ENCODE measurements around the gene ATP5PO.
A peak's percentile ranks its signal among the peaks of the same experiment; 100 is the strongest.
"Not testable (repeated sequence)": the region's sequence is repeated elsewhere in the genome, so short reads cannot be mapped to it uniquely, and the experiment has no call there.

ATP5PO gene

DNA sequence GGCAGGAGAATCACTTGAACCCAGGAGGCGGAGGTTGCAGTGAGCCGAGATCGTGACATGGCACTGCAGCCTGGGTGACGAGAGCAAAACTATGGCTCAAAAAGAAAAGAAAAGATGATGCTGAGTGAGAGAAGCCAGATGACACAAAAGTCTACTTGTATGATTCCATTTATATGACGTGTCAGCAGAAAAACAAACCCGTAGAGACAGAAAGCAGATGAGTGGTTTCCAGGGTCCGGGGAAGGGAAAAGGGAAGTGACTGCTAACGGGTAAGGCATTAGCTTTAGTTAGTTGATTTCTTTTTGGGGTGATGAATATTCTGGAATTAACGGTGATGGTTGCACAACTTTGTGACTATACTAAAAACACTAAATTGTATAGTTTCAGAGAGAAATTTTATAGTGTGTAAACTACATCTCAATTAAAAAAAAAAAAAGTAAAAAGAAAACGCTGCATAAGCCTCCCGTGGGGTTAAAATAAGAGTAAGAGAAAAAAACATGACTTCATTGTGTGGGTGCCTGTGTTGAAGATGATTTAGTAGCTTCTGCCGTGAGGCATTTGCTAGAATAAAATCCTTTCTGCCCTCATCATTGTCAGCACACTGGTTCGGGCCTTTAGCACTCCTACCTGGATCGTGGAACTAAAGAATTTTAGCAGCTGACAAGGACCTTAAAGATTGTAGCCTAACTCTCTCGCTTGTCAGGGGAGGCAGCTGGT is 24.7 kb upstream of the ATP5PO start:
- FAIRE-seq = no peak

DNA sequence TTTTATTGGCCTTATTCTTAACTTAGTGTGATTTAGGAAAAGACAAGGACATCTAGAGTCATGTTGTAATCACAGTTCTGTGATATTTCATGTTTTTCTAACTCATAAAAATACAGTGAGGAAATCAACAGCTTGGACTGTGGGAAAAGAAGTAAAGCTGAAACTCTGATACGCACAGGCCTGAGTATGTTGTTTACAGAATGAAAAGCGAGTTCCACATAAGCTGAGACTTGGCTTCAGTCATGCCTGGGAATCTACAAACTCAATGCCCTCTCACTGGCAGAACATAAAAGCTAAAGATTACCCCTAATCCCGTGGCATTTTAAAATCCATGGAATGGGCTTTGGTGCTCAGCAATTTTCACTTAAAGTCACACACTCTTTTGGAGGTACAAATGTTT is 23.6 kb upstream of the ATP5PO start:
- FAIRE-seq = no peak

DNA sequence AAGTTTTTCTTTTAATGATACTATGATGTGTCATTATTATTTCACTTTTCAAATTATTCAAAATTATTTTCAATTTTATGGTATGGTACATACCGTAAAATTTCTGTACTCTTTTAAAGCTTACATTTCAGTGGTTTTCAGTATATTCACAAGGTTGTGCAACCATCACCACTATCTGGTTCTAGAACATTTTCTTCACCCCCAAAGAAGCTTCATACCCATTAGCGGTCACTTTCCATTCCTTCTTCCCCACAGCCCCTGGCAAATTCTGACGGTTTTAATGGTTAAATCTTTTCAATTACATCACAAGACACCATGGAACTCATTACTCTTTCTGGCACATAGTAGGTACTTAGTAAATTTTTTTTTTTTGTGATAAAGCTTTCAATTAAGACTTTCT is 22.8 kb upstream of the ATP5PO start:
- no peak for FAIRE-seq

DNA sequence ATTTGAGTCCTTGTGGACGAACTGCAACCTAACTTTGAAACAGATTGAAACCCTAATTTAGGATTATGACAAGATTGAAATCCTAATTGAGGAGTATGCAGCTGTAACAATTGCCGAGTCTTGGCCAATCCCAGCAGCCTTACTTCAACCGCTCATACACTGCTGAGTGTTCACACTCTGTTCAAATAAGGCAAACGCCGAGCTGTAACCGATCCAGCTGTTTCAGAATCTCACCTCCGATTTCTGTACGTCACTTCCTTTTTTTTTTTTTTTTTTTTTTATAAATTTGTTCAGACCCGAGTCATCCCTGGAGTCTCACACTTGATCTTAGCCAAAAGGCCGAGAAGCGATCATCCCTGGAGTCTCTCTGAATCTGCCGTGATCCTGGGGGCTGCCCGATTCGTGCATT is 22.3 kb upstream of the ATP5PO start:
- FAIRE-seq = no peak

DNA sequence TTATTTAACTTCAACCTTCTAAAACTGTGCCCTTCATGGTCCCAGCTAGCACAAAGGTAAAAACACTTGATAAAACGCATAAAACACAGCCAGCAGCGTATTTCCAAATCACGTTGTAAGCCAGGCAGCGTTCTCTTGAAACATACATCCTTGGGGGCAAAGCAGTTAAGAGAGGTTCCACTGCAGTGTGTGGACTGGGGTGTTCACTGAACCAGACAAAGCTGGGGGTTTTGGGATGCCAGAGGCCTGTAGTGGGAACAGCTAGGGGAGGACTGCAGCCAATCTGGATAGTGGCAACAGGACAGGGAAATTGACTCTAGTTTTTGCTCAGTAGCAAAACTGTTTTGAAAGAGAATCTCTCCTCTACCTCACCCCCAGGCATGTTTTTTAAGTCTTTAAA is 21.5 kb upstream of the ATP5PO start:
- FAIRE-seq = no peak

DNA sequence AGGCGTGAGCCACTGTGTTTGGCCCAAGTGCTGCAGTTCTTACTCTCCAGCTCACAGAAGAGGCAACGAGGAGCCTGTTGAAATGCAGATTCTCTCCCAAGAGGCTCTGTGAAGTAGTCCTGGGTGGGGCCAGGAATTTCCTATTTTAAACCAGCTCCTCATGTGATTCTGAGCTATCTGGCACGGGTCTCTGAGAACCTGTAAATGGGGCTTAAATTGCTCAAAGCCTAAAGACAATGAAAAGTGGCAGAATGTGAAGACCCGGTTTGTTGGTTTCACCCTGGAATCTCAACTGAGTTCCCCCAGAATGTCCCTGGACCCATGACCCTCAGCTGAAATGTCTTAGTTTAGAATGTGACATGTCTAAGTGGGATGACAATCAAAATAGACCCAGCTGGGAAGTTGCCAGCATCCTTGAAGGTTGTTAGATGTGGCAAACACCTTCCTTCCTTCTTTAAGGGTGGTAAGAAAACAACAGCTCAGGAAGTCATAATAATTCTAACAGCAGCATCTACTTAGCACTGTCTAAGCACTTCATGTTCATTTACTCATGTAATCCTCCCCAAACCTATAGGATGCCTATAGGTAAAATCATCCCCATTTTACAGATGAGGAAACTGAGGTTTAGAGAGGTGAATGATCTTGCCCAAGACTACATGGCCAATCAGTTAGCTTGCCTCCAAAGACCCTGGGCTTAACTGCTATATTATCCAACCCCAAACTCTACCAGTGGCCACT is 20.9 kb upstream of the ATP5PO start:
- no peak for FAIRE-seq

- no peak for FAIRE-seq
Observed at GRCh38 chr21:33932731-33933130, 17.1 kb upstream of the ATP5PO start.

- no peak for FAIRE-seq
Observed at GRCh38 chr21:33931799-33932390, 16.3 kb upstream of the ATP5PO start.

DNA sequence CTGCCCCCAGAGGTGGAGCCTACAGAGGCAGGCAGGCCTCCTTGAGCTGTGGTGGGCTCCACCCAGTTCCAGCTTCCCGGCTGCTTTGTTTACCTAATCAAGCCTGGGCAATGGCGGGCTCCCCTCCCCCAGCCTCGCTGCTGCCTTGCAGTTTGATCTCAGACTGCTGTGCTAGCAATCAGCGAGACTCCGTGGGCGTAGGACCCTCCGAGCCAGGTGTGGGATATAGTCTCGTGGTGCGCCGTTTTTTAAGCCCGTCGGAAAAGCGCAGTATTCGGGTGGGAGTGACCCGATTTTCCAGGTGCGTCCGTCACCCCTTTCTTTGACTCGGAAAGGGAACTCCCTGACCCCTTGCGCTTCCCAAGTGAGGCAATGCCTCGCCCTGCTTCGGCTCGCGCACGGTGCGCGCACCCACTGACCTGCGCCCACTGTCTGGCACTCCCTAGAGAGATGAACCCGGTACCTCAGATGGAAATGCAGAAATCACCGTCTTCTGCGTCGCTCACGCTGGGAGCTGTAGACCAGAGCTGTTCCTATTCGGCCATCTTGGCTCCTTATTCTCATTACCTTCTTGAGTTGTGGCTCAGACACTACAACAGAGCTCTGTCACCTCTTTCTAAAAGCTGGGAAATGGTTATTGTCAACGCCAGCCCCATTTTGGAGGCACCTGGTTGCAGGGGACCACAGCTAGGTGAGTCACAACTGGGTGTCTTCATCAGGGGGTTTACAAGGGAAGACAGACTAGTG is 15.6 kb upstream of the ATP5PO start:
- not testable (repeated sequence) for FAIRE-seq

DNA sequence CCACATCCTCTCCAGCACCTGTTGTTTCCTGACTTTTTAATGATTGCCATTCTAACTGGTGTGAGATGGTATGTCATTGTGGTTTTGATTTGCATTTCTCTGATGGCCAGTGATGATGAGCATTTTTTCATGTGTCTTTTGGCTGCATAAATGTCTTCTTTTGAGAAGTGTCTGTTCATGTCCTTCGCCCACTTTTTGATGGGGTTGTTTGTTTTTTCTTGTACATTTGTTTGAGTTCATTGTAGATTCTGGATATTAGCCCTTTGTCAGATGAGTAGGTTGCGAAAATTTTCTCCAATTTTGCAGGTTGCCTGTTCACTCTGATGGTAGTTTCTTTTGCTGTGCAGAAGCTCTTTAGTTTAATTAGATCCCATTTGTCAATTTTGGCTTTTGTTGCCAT is 10.6 kb upstream of the ATP5PO start:
- not testable (repeated sequence) for FAIRE-seq

- FAIRE-seq = no peak
Observed at GRCh38 chr21:33924766-33925100, 9.1 kb upstream of the ATP5PO start.

DNA sequence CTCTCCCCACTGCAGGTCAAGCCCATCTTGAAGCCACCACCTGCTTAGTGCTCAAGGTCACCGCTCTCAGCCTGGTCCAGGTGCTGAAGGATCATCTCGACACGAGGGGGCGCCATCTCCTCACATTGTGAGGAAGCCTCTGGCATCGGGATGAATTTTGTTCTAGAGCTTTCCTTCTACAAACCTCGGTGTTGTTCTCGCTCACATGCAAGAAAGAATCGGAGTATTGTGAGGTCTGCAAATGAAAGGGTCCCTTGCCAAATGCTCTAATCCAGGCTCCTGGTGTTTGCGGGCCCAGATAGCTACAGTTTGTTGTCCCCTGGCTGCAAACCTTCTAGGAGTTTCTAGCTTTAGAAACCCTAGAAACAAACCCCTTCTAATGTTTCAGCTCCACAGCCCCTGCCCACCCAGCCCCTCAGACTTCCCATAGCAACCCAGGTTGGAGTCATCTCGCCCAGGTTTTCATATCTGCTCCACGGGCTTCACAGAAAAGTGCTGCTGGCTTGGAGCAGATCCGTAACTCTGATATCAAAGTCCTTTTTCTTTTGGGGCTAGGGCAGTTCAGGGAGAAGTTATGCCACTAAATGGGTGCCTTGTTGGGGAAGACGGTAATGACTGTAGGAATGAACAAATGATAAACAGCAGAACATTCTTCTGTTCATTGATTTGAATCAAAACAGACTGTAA is 8.6 kb upstream of the ATP5PO start:
- FAIRE-seq = peak; percentile 52

DNA sequence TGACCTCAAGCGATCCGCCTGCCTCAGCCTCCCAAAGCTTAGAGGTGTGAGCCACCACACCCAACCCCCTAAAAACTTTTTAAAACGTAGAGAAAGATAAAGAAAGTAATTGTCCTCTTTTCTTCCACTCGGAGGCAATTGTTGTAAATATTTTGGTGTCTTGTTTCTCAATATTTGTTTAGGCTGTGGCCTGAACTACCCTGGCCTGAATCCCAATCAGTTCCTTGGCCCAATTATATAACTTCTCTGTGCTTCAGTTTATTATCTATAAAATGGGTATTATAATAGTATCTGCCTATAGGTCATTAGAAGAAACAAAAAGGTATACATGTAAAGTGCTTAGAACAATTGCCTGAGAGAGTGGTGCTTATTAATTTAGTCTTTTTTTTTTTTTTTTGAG is 1.8 kb upstream of the ATP5PO start:
- no peak for FAIRE-seq

DNA sequence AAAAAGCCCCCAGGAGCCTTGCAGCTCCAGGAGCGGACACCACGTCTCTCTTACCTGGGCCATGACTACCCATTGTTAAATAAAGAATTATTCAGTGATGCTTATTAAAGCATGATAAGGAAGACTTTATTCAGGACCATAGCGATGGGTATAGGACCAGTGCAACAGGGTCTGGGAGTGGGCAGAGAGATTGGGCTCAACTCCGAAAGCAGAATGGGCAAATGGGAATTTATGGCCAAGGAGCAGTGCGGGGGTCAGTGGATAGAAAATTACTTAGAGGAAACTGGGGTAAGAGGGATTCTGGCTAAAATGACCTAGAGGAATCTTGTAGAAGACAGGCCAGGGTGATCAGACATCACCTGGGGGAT is 580 bp upstream of the ATP5PO start:
- FAIRE-seq = no peak

- no peak for FAIRE-seq
Observed at GRCh38 chr21:33914188-33914587, 1.4 kb downstream of the ATP5PO start.

DNA sequence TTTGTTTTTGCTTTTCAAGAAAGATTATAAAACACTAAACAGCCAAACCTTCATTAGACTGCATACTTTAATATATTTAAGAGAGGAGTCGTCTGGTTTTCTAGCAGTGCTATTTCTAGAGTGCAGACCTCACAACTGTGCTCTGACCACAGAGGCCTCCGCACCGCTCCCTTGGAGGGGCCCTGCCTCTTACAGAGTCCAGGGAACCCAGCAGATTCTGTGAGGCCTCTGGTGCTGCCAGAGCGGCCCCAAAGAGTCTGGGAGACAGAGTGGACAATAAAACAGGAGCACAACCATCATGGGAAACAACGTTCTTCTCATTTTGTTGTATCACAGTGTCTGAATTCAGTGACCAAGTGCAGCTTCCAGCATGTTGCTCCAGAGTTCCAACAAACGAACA is 5.8 kb downstream of the ATP5PO start:
- no peak for FAIRE-seq

DNA sequence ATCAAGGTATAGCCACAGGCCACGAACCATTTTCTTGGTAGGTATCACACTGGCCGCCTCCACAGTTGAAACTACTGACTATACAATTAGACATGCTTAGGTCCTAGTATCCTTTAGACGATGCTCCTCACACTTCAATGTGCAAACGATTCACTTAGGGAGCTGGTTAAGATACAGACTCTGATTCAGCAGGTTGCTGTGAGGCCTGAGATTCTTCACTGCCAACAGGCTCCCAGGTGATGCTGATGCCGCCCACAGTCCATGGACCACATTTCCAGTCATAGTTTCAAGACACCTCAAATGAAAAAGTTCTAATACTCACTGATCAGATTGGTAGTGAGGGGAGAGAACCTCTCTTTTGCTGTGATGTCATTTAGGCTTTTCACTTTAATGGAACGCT is 6.8 kb downstream of the ATP5PO start:
- FAIRE-seq = no peak

DNA sequence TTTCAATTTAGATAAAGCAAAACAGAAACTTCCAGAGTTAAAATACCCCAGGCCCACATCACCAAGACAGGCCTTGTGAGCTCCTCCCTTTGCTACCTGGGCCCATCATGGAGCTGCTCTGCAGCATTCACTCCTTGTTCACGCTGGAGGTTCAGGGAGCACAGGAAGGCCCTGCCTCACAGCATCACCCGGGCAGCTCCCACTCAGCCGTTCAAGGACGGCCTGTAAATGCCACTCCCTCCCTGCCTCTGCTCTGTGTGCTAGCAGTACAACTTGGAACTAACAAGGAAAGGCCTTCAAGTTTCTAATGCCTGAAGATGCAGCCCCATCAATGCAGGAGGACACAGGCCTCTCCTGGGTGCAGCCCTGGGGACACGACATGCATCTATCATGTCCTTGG is 11.6 kb downstream of the ATP5PO start:
- FAIRE-seq = no peak

- no peak for FAIRE-seq
Observed at GRCh38 chr21:33902349-33902748, 13.3 kb downstream of the ATP5PO start.

DNA sequence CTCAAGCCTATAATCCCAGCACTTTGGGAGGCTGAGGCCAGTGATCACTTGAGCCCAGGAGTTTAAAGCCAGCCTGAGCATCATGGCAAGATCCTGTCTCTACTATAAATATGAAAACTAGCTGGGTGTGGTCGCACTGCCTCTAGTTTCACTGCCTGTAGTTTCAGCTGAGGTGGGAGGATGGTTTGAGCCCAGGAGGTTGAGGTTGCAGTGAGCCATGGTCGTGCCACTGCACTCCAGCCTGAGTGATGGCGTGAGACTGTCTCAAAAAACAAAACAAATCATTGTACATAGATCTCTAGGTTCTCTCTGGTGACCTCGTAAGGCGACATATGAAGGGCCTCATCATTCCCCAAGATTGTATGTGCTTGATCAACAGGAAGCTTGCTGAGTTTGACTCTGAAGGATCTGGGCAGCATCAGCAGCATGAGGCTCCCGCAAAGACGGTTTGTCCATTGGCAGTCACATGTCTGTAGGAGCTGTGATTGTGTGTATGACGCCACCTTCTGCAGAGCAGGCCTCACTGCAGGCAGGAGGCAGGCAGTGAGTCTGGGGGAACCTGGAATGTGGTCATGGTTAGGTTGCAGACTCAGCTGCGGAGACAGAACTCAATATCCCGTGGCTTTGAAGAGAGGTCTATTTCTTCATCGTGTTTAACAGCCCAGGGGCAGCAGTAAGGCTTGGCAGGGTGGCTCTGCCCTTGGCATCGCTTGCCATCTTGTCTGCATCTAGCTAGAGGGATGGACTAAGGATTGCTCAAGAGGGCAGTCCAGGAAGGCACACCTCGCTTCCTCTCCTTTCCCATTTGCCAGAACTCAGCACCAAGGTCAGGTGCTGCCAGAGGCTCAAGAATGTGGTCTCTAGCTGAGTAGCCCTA is 14.0 kb downstream of the ATP5PO start:
- FAIRE-seq = no peak

DNA sequence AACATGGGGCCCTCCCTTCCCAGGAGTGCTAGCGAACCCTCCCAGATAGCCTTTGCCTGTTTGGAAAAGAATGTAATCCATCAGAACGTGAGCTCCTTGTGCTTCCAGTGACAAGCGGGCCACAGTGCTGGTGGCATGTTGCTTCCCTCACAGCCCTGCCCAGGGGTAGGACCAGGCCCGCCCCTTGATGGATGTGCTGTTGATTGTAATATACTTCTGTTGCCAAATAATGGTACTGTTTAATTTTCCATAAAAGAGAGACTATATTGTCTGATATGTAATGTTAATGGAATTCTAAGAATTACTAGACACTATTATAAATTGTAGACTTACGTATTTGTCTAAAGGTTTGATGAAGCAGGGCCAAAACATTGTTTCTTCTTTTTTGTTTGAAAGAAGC is 16.4 kb downstream of the ATP5PO start:
- no peak for FAIRE-seq

- FAIRE-seq = no peak
Observed at GRCh38 chr21:33898586-33898985, 17.0 kb downstream of the ATP5PO start.

All from A204.1 (cell line).